CD4-positive, alpha-beta T cell (primary cell): ENCODE measurements around the gene DCUN1D3. TPM values are rescaled to one million over a fixed set of nuclear protein-coding genes. Genes with fewer than 3 reads are reported as not detected.
"Not testable (repeated sequence)": the region's sequence is repeated elsewhere in the genome, so short reads cannot be mapped to it uniquely, and the experiment has no call there.

Source experiments
- ATAC-seq: fragments of 200-7000 bp; cut with Tn5 transposase; one replicate; pipeline ENCODE4 v1.10.0; 2022; ENCODE audit warnings: mild to moderate bottlenecking; ENCODE audit not compliant: poor library complexity
- CTCF ChIA-PET: fragments of 350-600 bp; sonication (Branson Sonifier 250); formaldehyde crosslinking; loops from one replicate; lab custom pipeline; 2021; ENCODE audit warnings: antibody characterized with exemption, inconsistent platforms; lab: Charles Lee
- POLR2A ChIA-PET: fragments of 350-600 bp; sonication (Branson Sonifier 250); formaldehyde crosslinking; loops from one replicate; lab custom pipeline; 2021; ENCODE audit warnings: antibody characterized with exemption, inconsistent platforms; lab: Charles Lee
- DNase-seq, 14 experiments: peaks; one replicate each; pipeline ENCODE4 v3.0.0-alpha.2; 2013 to 2020; ENCODE audit warnings: mixed read lengths in 2 of 14
- H3K27ac ChIP-seq, 2 donors: one replicate each; pipeline versions ENCODE4 v1.5.1 to v1.7.0; 2013; ENCODE audit warnings: low read length in 2 of 2, low read depth in 1 of 2, mild to moderate bottlenecking in 1 of 2
- H3K27me3 ChIP-seq, 2 experiments: 1 replicate in 1 of 2; 2 replicates in 1 of 2; pipeline versions ENCODE4 v1.6.1 to v1.7.0; 2013; ENCODE audit warnings: low read length in 2 of 2, control low read depth in 1 of 2, mild to moderate bottlenecking in 1 of 2, moderate library complexity in 1 of 2; ENCODE audit not compliant: insufficient read depth in 2 of 2, control insufficient read depth in 1 of 2
- H3K36me3 ChIP-seq: one replicate; pipeline ENCODE4 v1.6.1; 2013; ENCODE audit warnings: low read length, control low read depth; ENCODE audit not compliant: insufficient read depth
- H3K4me1 ChIP-seq: one replicate; pipeline ENCODE4 v1.6.1; 2013; ENCODE audit warnings: low read length, control low read depth; ENCODE audit not compliant: insufficient read depth
- H3K4me3 ChIP-seq: one replicate; pipeline ENCODE4 v1.5.1; 2013; ENCODE audit warnings: mild to moderate bottlenecking, low read length, moderate library complexity
- H3K9me3 ChIP-seq, 2 experiments: 1 replicate in 1 of 2; 2 replicates in 1 of 2; pipeline versions ENCODE4 v1.6.1 to v1.7.0; 2013; ENCODE audit warnings: low read length in 2 of 2, mild to moderate bottlenecking in 2 of 2, control low read depth in 1 of 2, moderate library complexity in 1 of 2; ENCODE audit not compliant: control insufficient read depth in 1 of 2, insufficient read depth in 1 of 2
- H3K27ac Mint-ChIP-seq: one replicate; pipeline ENCODE4 v1.8.0; 2020; ENCODE audit warnings: mixed read lengths
- H3K27me3 Mint-ChIP-seq: one replicate; pipeline ENCODE4 v1.8.0; 2021; ENCODE audit warnings: mixed read lengths
- H3K36me3 Mint-ChIP-seq: one replicate; pipeline ENCODE4 v1.8.0; 2021; ENCODE audit warnings: low read depth, mixed read lengths
- H3K4me1 Mint-ChIP-seq: one replicate; pipeline ENCODE4 v1.8.0; 2021; ENCODE audit warnings: low read depth, mixed read lengths
- H3K4me3 Mint-ChIP-seq: one replicate; pipeline ENCODE4 v1.8.0; 2020; ENCODE audit warnings: mild to moderate bottlenecking, mixed read lengths
- H3K9me3 Mint-ChIP-seq: one replicate; pipeline ENCODE4 v1.8.0; 2020; ENCODE audit warnings: mixed read lengths
- CTCF ChIP-seq: fragments of 200-600 bp; IDR thresholded peaks from one replicate; pipeline ENCODE4 v1.8.0; 2022; ENCODE audit warnings: antibody characterized with exemption, mild to moderate bottlenecking
- intact Hi-C, 2 experiments: fragments of 100-400 bp; cut with DNase I in 1 of 2; cut with micrococcal nuclease in 1 of 2; formaldehyde crosslinking; loops; one replicate each; pipeline versions ENCODE4 v1.15.1 to v1.9.0; 2023 to 2025; cut with DNase I, micrococcal nuclease
- total RNA-seq, 174 experiments: library from RNA in 2 of 174; stranded (reverse) in 2 of 174; gene quantifications; one replicate each; pipeline ENCODE4 v1.2.3 and lab custom pipeline; 2021 to 2026

The DCUN1D3 gene
- total RNA-seq, 2 experiments from 2014 or later, result 1.9 TPM

DNA sequence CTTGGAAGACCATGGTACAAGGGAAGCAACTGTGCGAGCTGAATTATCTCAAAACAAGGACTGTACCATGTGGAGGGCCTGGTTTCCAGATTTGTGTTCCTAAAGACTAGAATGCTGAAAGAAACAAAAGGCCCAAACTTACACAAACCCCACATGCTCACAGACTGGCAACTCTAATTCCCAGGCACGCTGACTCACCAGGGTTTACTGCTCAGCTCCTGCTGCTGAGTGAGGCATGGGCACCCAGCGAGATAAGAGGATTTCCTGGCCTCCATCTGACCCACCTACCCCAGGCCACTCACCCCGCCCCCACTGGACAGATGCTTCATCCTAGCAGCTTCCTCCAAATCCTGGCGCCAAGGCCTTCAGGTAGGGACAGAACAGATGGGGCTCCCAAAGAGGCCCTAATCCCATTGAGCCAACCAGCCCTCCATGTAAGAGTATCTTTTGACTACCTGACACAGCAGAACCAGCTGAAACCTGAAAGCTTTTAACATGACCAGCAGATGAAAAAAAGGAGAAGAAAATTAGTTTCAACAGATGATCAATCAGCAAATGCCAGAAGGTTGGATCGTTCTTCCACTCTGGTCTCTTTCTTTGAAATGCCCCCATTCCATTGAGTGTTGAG is 33.9 kb downstream of the DCUN1D3 start:
- Histone ChIP-seq H3K4me1 (no peaks in the 10 kb centered on the region), H3K4me3 (no peak overlapping the region), H3K9me3 (no peaks in the 10 kb centered on the region), H3K27me3 (no peaks in the 10 kb centered on the region), H3K27ac (no peak overlapping the region), H3K36me3 (peaks cover 9% of the 10 kb centered on the region)
- no peak overlapping the region for H3K27ac Mint-ChIP-seq
- intact Hi-C loops, result no loop called here
- peaks cover 6% of the 10 kb centered on the region for H3K4me1 Mint-ChIP-seq
- TF ChIP-seq CTCF, result no peak
- ChIA-PET CTCF (interaction anchor here (1.6 kb wide), 1 partner anchor 11 kb away, joined by 3 read pairs; no protein-coding TSS in a partner anchor), POLR2A (no interaction called here)
- H3K27me3 Mint-ChIP-seq, result no peaks in the 10 kb centered on the region
- H3K36me3 Mint-ChIP-seq, result peaks cover 19% of the 10 kb centered on the region
- H3K4me3 Mint-ChIP-seq, result no peak overlapping the region
- no peak for DNase-seq
- ATAC-seq, result no peak
- no peaks in the 10 kb centered on the region for H3K9me3 Mint-ChIP-seq

DNA sequence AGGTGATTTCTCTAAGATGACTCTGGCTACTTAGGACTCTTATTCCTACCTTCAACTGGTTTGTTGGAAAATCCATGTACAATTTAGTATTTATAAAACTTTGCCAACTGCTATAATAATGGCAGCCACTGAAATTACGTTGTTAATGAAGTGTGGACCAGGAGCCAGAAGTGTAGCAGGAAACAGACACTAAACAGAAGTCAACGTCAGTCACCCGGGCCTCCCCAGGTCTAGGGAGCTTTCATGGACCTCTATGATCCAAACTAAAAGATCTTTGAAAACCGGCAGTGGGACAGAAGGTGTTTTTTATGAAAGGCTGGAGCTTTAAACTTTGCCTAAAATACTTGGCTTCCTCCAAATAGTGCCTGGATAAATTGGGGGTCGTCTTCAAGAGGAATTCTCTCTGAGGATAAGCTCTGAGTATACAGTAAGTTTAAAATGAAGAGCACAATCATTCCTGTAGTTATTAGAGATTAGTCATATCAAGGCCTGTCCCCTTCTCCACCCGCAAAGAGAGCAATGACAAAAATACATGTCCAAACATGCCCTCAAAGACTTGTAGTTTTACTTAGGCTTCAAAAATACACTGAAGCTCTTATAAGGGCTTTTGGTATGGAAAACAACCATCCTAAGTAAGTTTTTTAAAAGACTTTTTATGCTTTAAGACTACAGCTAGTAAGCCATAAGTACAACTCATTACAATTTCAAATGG is 34.6 kb downstream of the DCUN1D3 start:
- DNase-seq (no peak), ATAC-seq (no peak)
- peaks cover 6% of the 10 kb centered on the region for H3K4me1 Mint-ChIP-seq
- Histone ChIP-seq H3K9me3 (no peaks in the 10 kb centered on the region), H3K27ac (no peak overlapping the region), H3K36me3 (peaks cover 14% of the 10 kb centered on the region), H3K4me1 (no peaks in the 10 kb centered on the region), H3K27me3 (no peaks in the 10 kb centered on the region), H3K4me3 (no peak overlapping the region)
- H3K27me3 Mint-ChIP-seq, result no peaks in the 10 kb centered on the region
- H3K27ac Mint-ChIP-seq, result no peak overlapping the region
- intact Hi-C loops, result no loop called here
- H3K4me3 Mint-ChIP-seq, result no peak overlapping the region
- TF ChIP-seq CTCF, result no peak
- POLR2A ChIA-PET, result no interaction called here
- CTCF ChIA-PET, result interaction anchor here (0.6 to 1.8 kb wide), 4 partner anchors 9 to 1069 kb away, joined by 3 to 5 read pairs (median 3); no protein-coding TSS in a partner anchor
- H3K36me3 Mint-ChIP-seq, result peaks cover 26% of the 10 kb centered on the region
- H3K9me3 Mint-ChIP-seq, result no peaks in the 10 kb centered on the region

GRCh38 chr16:20864376-20864775 is 35.8 kb downstream of the DCUN1D3 start:
- H3K27ac ChIP-seq, H3K9me3 Mint-ChIP-seq, DNase-seq, H3K27me3 ChIP-seq, intact Hi-C loops, H3K4me3 Mint-ChIP-seq, H3K4me1 ChIP-seq, ATAC-seq, H3K9me3 ChIP-seq, H3K4me3 ChIP-seq, H3K27ac Mint-ChIP-seq, H3K27me3 Mint-ChIP-seq, POLR2A ChIA-PET, H3K4me1 Mint-ChIP-seq: not testable (repeated sequence)
- CTCF ChIA-PET, result interaction anchor here (1.6 to 1.8 kb wide), 2 partner anchors 11 to 13 kb away, joined by 3 to 5 read pairs; no protein-coding TSS in a partner anchor
- H3K36me3 Mint-ChIP-seq, result peaks cover 38% of the 10 kb centered on the region
- H3K36me3 ChIP-seq, result peaks cover 26% of the 10 kb centered on the region
